CD4-positive, alpha-beta T cell (primary cell): ENCODE results near the gene LRRC46. TPM values are rescaled to one million over a fixed set of nuclear protein-coding genes. Genes with fewer than 3 reads are reported as not detected.

Experiments used
- ATAC-seq: fragments of 200-7000 bp; cut with Tn5 transposase; one replicate; pipeline ENCODE4 v1.10.0; 2022; ENCODE audit warnings: mild to moderate bottlenecking; ENCODE audit not compliant: poor library complexity
- CTCF ChIA-PET: fragments of 350-600 bp; sonication (Branson Sonifier 250); formaldehyde crosslinking; loops from one replicate; lab custom pipeline; 2021; ENCODE audit warnings: antibody characterized with exemption, inconsistent platforms; lab: Charles Lee
- POLR2A ChIA-PET: fragments of 350-600 bp; sonication (Branson Sonifier 250); formaldehyde crosslinking; loops from one replicate; lab custom pipeline; 2021; ENCODE audit warnings: antibody characterized with exemption, inconsistent platforms; lab: Charles Lee
- DNase-seq, 14 experiments: peaks; one replicate each; pipeline ENCODE4 v3.0.0-alpha.2; 2013 to 2020; ENCODE audit warnings: mixed read lengths in 2 of 14
- H3K27ac ChIP-seq, 2 donors: one replicate each; pipeline versions ENCODE4 v1.5.1 to v1.7.0; 2013; ENCODE audit warnings: low read length in 2 of 2, low read depth in 1 of 2, mild to moderate bottlenecking in 1 of 2
- H3K27me3 ChIP-seq, 2 experiments: 1 replicate in 1 of 2; 2 replicates in 1 of 2; pipeline versions ENCODE4 v1.6.1 to v1.7.0; 2013; ENCODE audit warnings: low read length in 2 of 2, control low read depth in 1 of 2, mild to moderate bottlenecking in 1 of 2, moderate library complexity in 1 of 2; ENCODE audit not compliant: insufficient read depth in 2 of 2, control insufficient read depth in 1 of 2
- H3K36me3 ChIP-seq: one replicate; pipeline ENCODE4 v1.6.1; 2013; ENCODE audit warnings: low read length, control low read depth; ENCODE audit not compliant: insufficient read depth
- H3K4me1 ChIP-seq: one replicate; pipeline ENCODE4 v1.6.1; 2013; ENCODE audit warnings: low read length, control low read depth; ENCODE audit not compliant: insufficient read depth
- H3K4me3 ChIP-seq: one replicate; pipeline ENCODE4 v1.5.1; 2013; ENCODE audit warnings: mild to moderate bottlenecking, low read length, moderate library complexity
- H3K9me3 ChIP-seq, 2 experiments: 1 replicate in 1 of 2; 2 replicates in 1 of 2; pipeline versions ENCODE4 v1.6.1 to v1.7.0; 2013; ENCODE audit warnings: low read length in 2 of 2, mild to moderate bottlenecking in 2 of 2, control low read depth in 1 of 2, moderate library complexity in 1 of 2; ENCODE audit not compliant: control insufficient read depth in 1 of 2, insufficient read depth in 1 of 2
- H3K27ac Mint-ChIP-seq: one replicate; pipeline ENCODE4 v1.8.0; 2020; ENCODE audit warnings: mixed read lengths
- H3K27me3 Mint-ChIP-seq: one replicate; pipeline ENCODE4 v1.8.0; 2021; ENCODE audit warnings: mixed read lengths
- H3K36me3 Mint-ChIP-seq: one replicate; pipeline ENCODE4 v1.8.0; 2021; ENCODE audit warnings: low read depth, mixed read lengths
- H3K4me1 Mint-ChIP-seq: one replicate; pipeline ENCODE4 v1.8.0; 2021; ENCODE audit warnings: low read depth, mixed read lengths
- H3K4me3 Mint-ChIP-seq: one replicate; pipeline ENCODE4 v1.8.0; 2020; ENCODE audit warnings: mild to moderate bottlenecking, mixed read lengths
- H3K9me3 Mint-ChIP-seq: one replicate; pipeline ENCODE4 v1.8.0; 2020; ENCODE audit warnings: mixed read lengths
- CTCF ChIP-seq: fragments of 200-600 bp; IDR thresholded peaks from one replicate; pipeline ENCODE4 v1.8.0; 2022; ENCODE audit warnings: antibody characterized with exemption, mild to moderate bottlenecking
- intact Hi-C, 2 experiments: fragments of 100-400 bp; cut with DNase I in 1 of 2; cut with micrococcal nuclease in 1 of 2; formaldehyde crosslinking; loops; one replicate each; pipeline versions ENCODE4 v1.15.1 to v1.9.0; 2023 to 2025; cut with DNase I, micrococcal nuclease
- total RNA-seq, 174 experiments: library from RNA in 2 of 174; stranded (reverse) in 2 of 174; gene quantifications; one replicate each; pipeline ENCODE4 v1.2.3 and lab custom pipeline; 2021 to 2026

Gene LRRC46
- total RNA-seq, 2 experiments from 2014 or later = 0.42 to 0.85 TPM

- peaks cover 55% of the 10 kb centered on the region for H3K4me1 ChIP-seq
- no peak overlapping the region for H3K27ac Mint-ChIP-seq
- POLR2A ChIA-PET = interaction anchor here (1.1 to 2.0 kb wide), 3 partner anchors 37 to 48 kb away, joined by 3 to 9 read pairs (median 9); no protein-coding TSS in a partner anchor
Measured at GRCh38 chr17:47847341-47848197, 16.1 kb downstream of the LRRC46 start.

GRCh38 chr17:47848198-47848513 lies 16.7 kb downstream of the LRRC46 start:
- no peak for DNase-seq
- CTCF ChIA-PET = interaction anchor here (0.8 to 8.4 kb wide), 4 partner anchors 9 to 41 kb away, joined by 3 to 86 read pairs (median 4); no protein-coding TSS in a partner anchor
- Mint-ChIP-seq H3K9me3 (no peaks in the 10 kb centered on the region), H3K27me3 (peaks cover 79% of the 10 kb centered on the region), H3K4me3 (no peak overlapping the region), H3K36me3 (no peaks in the 10 kb centered on the region), H3K4me1 (peaks cover 26% of the 10 kb centered on the region), H3K27ac (no peak overlapping the region)
- no peak for ATAC-seq
- Histone ChIP-seq H3K4me3 (no peak overlapping the region), H3K4me1 (peaks cover 50% of the 10 kb centered on the region), H3K27ac (no peak overlapping the region), H3K27me3 (peaks cover 81 to 87% of the 10 kb centered on the region in 2 experiments), H3K9me3 (peaks cover 0 to 13% of the 10 kb centered on the region in 2 experiments), H3K36me3 (no peaks in the 10 kb centered on the region)
- POLR2A ChIA-PET = interaction anchor here (1.1 to 2.0 kb wide), 2 partner anchors 37 to 47 kb away, joined by 3 to 9 read pairs; no protein-coding TSS in a partner anchor
- intact Hi-C loops = loop anchor here in 1 of 2 experiments (10.0 kb wide), 1 partner anchor 767 kb away; the partner anchor contains the start of genes HOXB7 and HOXB8
- TF ChIP-seq CTCF = no peak

More at GRCh38 chr17:47847341-47848197, 16.1 kb downstream of the LRRC46 start:
- H3K27me3 Mint-ChIP-seq = peaks cover 75% of the 10 kb centered on the region
- peak; percentile 16 for TF ChIP-seq CTCF
- H3K9me3 Mint-ChIP-seq = no peaks in the 10 kb centered on the region
- peak; percentile 29 for ATAC-seq
- H3K4me3 ChIP-seq = no peak overlapping the region
- no peak overlapping the region for H3K4me3 Mint-ChIP-seq
- no peak overlapping the region for H3K27ac ChIP-seq
- no peaks in the 10 kb centered on the region for H3K36me3 ChIP-seq
- H3K36me3 Mint-ChIP-seq = no peaks in the 10 kb centered on the region
- intact Hi-C loops = loop anchor here in 1 of 2 experiments (10.0 kb wide), 1 partner anchor 767 kb away; the partner anchor contains the start of genes HOXB7 and HOXB8
- peak in 6 of 14 experiments; percentile 17 to 69 (median 40) for DNase-seq
- H3K9me3 ChIP-seq = peaks cover 0 to 13% of the 10 kb centered on the region in 2 experiments
- peaks cover 75 to 81% of the 10 kb centered on the region in 2 experiments for H3K27me3 ChIP-seq
- peaks cover 30% of the 10 kb centered on the region for H3K4me1 Mint-ChIP-seq
- CTCF ChIA-PET = interaction anchor here (0.5 to 8.4 kb wide), 7 partner anchors 10 to 64 kb away, joined by 3 to 86 read pairs (median 3); partner anchors contain the start of gene OSBPL7

- DNase-seq (no peak), ATAC-seq (no peak)
- Histone ChIP-seq H3K27me3 (peaks cover 74 to 90% of the 10 kb centered on the region in 2 experiments), H3K9me3 (peaks cover 0 to 13% of the 10 kb centered on the region in 2 experiments), H3K36me3 (no peaks in the 10 kb centered on the region), H3K27ac (no peak overlapping the region), H3K4me3 (no peak overlapping the region), H3K4me1 (peaks cover 46% of the 10 kb centered on the region)
- H3K4me1 Mint-ChIP-seq = peaks cover 24% of the 10 kb centered on the region
- H3K4me3 Mint-ChIP-seq = peak overlapping the region; percentile 45
- H3K27ac Mint-ChIP-seq = no peak overlapping the region
- peaks cover 87% of the 10 kb centered on the region for H3K27me3 Mint-ChIP-seq
- no peak for TF ChIP-seq CTCF
- no peaks in the 10 kb centered on the region for H3K36me3 Mint-ChIP-seq
- H3K9me3 Mint-ChIP-seq = no peaks in the 10 kb centered on the region
- POLR2A ChIA-PET = interaction anchor here (1.1 to 2.0 kb wide), 3 partner anchors 9 to 45 kb away, joined by 4 to 9 read pairs (median 5); partner anchors contain the start of genes SCRN2 and SP2
- intact Hi-C loops = no loop called here
- CTCF ChIA-PET = interaction anchor here (1.2 to 8.4 kb wide), 3 partner anchors 9 to 39 kb away, joined by 6 to 86 read pairs (median 6); partner anchors contain the start of gene SCRN2
Measured at GRCh38 chr17:47850373-47850691, 18.9 kb downstream of the LRRC46 start.
